NCI-H2081 (cell line): Measurements from ENCODE around the gene MARCKS.

Experiments used
- DNase-seq, 2 experiments: peaks; one replicate each; lab custom pipeline; 2025; lab: John Stamatoyannopoulos, UW

MARCKS gene

DNA sequence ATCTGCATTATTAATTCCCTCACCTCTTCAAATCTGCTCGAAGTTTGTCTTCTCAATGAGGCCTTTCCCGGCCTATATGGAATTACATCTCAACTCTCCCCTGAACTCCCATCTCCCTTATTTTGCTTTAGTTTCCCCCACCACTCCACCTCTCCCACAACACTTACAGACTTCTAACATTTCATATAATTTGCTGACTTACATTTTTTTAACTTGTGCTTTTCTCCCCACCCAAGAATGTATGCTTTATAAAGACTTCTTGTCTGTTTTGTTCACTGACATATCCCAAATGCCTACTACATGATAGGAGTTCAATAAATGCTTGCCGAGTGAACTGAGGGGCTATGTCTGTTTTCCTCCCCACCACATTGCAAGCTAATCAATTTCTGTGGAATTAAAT is 3.9 kb upstream of the MARCKS start:
- no peak for DNase-seq

DNA sequence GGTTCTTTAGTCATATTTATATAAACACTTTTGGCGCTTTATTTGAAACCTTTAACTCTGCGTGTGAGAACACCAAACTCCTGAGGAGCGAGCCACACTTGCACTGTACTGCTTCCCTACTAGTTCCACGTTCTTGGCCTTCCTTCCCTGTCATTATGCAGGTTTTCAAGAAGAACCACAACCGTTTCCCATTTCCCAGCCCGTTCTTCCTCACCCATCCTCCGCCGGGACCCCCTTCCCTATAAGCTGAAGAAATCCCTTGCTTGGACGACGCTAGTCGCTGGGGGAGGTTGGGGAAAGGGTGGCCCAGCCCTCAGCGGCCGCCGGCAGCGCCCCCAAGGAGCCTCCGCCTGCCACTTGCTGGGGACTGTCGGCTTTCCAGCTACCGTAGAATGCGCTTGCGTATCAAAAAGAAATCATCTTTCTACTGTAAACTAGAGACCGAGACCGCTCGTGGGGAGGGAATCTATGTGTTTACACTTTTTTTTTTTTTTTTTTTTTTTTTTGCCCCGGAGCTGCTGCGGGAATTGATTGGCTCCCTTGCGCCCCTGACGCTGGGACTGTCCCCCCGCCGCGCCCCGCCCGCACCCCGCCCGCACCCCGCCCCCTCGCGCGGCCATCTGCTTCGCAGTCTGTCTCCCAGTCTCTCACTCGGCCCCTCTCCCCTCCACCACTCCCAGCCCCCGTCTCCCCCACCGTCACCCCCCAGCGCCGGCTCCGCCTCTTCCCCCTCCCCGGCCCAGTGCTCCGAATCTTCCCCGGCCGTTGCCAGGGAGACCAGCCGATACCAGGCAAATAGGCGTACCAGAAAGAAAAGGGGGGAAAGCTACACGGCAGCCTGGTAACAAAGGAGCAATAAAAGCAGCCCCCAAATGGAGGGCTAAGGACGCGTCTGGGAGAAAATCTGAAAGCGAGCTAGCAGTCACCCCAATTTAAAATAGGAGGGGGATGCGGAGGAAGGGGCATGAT is 2.3 kb upstream of the MARCKS start:
- DNase-seq, result peak; percentile 83 to 86

DNA sequence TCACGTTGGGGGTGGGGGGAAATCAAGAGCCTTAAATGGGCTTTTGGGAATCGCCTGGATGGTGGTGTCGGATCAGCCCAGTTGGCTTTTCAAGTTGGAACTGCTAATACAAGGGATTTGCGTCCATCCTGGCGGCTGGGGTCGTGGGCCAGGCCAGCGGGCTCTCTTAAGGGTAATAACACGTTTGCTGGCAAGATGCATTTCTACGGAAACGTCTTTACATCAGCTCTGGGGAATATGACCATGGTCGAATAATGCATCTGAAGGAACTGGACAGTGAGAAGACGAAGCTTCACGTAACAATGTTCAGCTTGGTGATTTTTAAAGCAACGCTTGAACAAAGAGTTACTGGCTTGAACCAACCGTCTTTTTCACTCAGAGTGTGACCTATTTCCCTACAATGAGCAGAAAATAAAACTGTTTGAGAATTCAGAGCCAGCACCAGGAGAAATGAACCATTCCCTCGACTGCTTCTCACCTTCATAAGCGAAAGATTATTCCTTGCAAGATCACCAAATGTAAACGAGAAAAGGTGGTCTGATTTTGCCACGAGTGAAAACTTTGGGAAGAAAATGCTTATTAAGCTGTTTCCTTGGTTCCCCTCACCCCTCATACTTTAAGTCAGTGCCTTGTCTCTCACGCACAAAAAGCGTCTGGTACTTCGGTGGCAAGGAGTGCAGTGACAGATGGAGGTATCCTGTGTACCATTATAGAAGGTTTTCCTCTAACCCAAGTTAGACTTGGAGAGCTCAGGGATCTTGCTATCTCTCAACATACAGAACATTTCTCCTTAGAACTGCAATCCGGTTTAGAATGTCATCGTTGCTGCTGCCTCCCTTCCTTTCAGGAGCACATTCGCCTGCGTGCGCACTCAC is 1.4 kb upstream of the MARCKS start:
- peak; percentile 44 to 58 for DNase-seq

DNA sequence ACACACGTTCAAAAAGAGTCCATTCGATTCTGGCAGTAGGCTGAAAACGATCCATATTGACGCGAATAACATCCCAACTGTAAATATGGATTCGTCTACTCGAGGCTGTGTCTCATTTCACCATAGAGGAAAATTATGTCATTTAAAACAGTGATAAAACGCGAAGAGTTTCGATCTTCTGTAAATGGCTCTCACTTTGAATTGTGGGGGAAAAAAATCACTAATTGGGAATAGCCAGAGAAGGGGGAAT is 845 bp upstream of the MARCKS start:
- no peak for DNase-seq

DNA sequence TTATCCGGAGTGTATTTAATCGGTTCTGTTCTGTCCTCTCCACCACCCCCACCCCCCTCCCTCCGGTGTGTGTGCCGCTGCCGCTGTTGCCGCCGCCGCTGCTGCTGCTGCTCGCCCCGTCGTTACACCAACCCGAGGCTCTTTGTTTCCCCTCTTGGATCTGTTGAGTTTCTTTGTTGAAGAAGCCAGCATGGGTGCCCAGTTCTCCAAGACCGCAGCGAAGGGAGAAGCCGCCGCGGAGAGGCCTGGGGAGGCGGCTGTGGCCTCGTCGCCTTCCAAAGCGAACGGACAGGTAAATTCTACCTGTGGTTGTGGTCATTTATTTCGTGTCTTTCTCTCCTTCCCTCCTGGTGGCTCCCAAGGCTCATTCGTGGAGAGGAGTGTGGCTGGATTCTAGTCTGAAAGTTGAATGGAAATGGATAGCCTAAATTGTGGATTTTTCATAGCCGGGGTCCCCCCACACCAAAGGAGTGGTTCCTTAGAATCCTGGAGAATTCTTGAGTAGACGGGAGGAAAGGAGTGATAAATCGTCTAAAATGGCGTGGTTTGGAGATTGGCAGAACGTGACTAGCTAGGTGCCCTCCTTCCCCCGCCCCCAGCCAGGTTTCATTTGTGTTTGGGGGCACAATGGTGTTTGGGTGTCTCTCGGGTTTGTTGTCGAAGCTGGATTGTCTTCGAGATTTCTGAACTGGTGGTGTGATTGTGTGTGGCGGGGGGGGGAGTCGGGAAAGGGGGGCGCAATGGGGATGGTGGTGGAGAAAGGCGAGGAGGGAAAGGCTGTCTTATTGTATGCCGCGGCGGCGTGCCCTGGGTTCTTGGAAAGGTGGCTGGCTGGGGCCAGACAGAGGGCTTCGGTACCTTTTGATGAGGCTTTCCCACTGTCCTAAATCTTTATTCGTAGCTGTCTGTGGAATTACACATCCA is 673 bp downstream of the MARCKS start:
- peak; percentile 8 to 36 for DNase-seq

DNA sequence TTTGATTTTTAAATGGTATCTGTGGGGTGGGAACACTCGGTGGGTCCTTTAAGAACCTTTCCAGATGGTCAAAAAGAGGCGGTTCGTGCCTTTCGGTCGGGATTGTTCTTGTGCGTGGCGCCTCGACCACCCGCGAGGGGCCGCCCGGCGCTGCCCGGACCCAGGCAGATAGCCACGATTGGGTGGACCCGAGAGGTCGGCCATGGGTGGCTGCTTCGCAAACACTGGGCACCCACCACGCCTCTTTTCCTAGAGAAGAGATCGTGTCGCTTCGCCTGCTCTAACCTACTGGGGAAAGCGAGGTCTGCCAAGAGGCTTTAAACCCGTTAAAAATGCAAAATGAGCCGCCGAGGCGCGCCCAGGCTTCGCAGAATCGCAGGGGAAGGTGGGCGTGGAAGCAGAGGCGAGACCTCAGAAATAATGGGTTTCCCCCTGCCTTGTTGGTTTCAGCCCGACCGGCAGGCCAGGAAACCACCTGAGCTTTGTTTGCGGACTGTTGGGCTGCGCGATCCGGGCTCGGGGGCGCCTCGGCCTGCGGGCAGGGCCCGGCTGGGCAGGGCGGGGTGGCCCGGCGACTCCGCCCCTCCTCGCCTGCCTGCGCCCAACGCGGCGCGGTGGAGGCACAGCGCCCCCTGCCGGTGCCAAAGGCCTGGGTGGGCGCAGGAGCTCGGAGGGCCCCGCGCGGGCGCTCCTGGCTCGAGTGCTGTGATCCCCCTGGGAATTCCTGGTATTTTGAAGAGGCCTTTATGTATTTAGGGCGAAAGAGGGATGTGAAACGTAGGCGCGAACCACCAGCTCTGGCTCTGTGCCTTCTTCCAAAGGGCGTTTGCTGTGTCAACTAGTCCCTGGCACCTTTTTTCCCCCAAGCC is 1.6 kb downstream of the MARCKS start:
- DNase-seq, result peak; percentile 80 to 88

DNA sequence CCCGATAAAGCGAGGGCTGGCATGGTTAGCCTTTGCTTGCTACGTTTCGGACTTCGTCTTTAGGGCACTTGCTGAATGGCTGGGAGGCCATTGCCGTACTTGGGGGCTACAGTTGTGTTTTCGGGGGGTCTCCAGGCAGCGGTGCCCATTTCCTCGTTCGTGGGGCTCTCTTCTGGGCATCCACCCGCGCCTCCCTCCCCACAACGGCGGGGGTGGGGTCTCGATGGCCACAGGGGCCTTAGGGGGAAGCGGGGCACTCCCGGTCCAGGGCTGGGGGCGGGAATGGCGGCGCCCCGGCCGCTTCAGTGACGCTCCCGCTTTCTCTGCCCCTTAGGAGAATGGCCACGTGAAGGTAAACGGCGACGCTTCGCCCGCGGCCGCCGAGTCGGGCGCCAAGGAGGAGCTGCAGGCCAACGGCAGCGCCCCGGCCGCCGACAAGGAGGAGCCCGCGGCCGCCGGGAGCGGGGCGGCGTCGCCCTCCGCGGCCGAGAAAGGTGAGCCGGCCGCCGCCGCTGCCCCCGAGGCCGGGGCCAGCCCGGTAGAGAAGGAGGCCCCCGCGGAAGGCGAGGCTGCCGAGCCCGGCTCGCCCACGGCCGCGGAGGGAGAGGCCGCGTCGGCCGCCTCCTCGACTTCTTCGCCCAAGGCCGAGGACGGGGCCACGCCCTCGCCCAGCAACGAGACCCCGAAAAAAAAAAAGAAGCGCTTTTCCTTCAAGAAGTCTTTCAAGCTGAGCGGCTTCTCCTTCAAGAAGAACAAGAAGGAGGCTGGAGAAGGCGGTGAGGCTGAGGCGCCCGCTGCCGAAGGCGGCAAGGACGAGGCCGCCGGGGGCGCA is 2.4 kb downstream of the MARCKS start:
- DNase-seq, result peak; percentile 1 to 10

DNA sequence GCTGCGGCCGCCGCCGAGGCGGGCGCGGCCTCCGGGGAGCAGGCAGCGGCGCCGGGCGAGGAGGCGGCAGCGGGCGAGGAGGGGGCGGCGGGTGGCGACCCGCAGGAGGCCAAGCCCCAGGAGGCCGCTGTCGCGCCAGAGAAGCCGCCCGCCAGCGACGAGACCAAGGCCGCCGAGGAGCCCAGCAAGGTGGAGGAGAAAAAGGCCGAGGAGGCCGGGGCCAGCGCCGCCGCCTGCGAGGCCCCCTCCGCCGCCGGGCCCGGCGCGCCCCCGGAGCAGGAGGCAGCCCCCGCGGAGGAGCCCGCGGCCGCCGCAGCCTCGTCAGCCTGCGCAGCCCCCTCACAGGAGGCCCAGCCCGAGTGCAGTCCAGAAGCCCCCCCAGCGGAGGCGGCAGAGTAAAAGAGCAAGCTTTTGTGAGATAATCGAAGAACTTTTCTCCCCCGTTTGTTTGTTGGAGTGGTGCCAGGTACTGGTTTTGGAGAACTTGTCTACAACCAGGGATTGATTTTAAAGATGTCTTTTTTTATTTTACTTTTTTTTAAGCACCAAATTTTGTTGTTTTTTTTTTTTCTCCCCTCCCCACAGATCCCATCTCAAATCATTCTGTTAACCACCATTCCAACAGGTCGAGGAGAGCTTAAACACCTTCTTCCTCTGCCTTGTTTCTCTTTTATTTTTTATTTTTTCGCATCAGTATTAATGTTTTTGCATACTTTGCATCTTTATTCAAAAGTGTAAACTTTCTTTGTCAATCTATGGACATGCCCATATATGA is 3.2 kb downstream of the MARCKS start:
- peak; percentile 13 to 26 for DNase-seq

DNA sequence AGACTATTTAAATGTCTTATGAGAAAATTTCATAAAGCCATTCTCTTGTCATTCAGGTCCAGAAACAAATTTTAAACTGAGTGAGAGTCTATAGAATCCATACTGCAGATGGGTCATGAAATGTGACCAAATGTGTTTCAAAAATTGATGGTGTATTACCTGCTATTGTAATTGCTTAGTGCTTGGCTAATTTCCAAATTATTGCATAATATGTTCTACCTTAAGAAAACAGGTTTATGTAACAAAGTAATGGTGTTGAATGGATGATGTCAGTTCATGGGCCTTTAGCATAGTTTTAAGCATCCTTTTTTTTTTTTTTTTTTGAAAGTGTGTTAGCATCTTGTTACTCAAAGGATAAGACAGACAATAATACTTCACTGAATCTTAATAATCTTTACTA is 5.0 kb downstream of the MARCKS start:
- no peak for DNase-seq

DNA sequence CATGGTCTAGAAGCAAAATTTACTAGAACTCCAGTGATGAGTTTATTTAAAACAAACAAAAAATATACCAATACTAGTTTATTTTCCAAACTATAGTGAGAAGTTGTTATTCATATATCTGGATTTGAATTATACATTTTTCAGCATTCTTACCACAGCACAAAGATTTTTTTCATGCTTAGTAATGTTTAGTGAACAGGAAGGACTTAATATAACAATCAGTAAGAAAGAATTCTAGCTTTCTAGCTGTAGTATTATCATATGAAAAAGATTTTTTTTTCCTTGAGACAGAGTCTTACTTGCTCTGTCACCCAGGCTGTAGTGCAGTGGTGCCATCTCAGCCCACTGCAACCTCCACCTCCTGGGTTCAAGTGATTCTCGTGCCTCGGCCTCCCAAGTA is 13.8 kb downstream of the MARCKS start:
- no peak for DNase-seq

DNA sequence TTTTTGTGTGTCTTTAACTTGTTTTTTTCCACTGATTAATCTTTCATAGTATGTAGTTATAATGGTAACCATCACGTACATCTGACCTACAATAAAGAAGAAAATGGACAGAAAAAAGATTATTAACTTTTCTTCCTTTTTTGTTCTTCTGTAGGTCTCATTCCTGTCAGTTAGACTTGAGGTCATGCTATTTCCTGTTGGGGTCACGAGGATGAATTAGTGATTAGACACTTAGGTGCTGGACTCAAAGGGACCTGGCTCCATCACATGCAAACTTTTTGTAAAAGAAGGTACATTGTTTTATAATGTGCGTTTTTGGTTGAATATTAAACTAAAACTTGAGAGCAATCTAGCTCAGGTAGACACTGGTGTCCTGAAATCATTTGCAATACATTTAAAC is 14.8 kb downstream of the MARCKS start:
- DNase-seq, result no peak

DNA sequence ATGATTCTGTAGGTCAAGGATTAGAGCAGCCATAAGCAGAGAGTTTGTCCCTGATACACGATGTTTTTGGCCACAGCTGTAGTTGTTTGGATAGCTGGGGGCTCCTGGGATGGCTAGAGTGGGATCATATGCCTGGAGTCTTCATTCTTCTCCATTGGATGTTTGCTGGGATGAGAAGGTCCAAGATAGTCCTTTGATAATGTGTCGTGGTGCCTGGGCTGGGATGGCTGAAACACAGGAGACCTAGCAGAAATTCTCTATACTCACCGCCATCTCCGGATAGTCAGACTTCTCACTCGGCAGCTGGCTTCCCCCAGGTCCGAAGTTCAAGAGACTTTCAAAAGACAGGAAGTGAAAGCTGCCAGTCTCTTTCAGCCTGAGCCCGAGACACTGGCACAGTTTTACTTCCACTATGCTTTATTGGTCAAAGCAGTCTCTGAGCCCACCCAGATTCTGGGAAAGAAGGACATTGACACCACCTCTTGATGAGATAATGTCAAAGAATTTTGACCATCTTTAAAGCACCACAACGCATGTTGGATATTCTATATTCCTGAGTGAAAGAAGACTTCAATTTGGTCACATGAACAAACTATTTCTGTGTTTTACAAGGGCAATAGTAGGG is 16.0 kb downstream of the MARCKS start:
- peak in 1 of 2 experiments; percentile 5 for DNase-seq

DNA sequence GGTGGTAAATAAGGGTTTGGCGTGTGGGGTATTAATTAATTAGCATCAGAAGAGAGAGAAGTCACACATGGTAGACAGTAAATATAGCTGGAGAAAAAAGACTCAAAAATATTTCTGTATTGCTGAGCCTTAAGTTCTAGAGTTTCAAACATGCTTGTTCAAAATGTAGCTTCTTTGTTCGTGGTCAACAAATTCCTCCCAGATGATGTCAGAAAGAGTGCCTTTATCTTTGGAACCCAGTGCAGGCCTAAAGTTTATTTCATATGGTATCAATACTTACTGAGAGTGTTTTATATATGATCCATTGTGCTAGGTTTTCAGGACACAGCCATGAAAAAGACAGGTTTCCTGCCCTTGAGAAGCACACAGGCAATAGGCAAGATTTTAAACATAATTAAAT is 18.3 kb downstream of the MARCKS start:
- DNase-seq, result no peak

DNA sequence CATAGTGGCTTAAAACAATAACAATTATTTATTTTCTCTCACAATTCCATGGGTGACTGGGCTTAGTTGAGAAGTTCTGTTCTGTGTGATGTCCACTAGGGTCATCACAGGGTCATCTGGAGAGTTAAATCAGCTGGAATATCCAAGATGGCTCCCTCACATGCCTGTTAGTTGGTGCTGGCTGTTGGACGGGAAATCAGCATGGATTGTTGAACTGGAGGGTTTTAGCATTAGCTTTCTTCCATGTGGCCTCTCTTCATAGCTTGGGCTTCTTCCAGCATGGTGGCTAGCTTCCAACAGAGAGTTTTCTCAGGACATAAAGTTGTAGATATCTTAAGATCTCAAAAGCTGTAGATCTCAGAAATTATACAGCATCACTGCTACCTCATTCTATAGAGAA is 19.6 kb downstream of the MARCKS start:
- no peak for DNase-seq

DNA sequence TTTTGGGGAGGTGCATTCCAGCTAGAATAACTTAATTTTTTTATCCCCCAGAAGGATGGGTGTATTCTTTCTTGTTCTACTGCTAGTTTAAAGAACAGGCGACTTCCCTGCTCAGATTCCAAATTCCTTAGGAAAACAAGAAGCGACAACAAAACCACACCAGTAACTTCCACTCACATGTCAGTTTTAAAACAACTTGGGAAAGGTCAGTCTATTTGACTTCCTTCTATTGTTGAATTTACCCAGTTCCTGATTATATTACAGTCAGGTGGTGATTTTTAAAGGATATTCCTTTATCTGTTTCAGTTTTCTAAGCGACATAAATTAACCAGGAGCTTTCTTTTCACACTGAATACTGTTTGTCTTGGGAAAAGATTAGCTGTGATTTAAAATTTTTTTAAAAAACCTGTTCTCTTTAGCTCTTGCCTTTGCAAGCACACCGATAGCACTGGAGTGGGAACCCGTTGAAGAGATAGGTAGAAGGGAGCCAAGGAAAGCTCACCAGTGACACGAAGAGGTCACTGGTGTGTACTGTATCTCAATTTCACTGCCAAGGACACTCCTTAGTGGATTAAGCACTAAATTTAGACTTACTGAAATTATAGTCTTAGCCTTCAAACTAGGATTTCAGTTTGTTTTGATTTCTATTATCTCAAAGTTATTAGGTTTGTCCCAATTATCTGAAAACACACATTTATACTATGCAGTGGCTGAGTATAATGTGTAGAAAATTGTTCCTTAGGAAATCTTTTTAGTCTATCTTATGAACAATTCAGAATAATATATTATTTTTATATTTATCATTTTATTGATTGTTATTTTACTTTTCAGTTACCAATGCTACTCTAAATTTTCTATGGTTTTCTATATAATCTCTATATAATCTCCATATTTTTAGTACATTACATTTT is 22.3 kb downstream of the MARCKS start:
- DNase-seq, result peak; percentile 47 to 73

DNA sequence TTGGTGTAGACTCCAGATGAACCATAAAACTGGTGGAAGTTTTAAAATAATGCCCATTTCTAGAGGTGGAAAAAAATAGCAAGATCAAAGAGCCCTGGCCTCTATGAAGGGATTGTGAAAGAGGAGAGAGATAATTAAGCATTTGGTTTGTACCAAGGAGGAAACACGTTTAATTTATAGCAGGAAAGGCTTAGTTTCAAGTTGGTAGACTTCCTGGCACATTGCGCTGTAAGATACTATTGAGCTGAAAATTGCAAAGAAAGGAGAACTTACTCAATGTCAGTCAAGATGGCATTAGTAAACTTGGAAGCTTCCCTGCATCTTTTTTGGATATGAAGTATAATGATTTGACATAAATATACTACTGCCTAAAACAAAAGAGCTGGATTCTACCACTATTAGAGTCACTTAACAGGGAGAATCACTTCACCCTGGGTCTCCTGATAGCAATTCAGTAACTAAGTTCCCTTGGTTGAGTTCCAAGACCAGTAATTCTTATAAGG is 24.4 kb downstream of the MARCKS start:
- DNase-seq, result no peak

DNA sequence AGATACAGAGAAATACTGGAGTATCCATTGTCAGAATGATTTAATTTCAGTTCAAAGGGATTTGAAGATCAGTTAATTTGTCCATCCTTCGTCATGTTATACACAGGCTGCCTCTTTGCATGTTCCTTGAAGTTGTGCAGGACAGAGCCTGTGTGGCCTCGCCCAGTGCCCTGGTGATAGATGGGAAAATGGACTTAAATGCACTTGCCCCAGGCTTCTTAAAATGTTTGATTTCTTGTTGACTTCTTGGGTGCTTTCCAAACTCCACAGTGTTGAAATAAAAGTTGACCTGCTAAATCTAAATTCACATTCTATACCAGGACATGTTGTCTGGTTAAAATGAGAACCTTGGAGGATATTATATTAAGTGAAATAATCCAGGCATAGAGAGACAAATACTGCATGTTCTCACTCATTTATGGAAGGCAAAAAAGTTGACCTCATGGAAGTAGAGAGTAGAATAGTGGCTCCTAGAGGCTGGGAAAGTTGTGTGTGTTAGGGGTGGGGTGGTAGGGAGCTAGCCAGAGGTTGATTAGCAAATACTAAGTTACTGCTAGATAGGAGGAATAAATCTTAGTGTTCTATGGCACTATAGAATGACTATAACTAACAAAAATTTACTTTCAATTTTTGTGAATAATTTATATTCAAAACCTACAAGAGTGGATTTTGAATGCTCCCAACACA is 25.3 kb downstream of the MARCKS start:
- DNase-seq, result no peak
